GM19467 (cell line): Measurements from ENCODE around the gene HMCN2.

Source experiments
- ATAC-seq: cut with Tn5 transposase; IDR thresholded peaks from one replicate; pipeline ENCODE4 v1.9.1; 2021; ENCODE audit warnings: mild to moderate bottlenecking, moderate library complexity; ENCODE audit not compliant: unreplicated experiment

The HMCN2 gene

GRCh38 chr9:130461731-130462130 is 196.2 kb downstream of the HMCN2 start:
- no peak for ATAC-seq

- no peak for ATAC-seq
These were observed 197.4 kb downstream of the HMCN2 start for GRCh38 chr9:130462685-130463540.

- no peak for ATAC-seq
These were observed 198.5 kb downstream of the HMCN2 start for GRCh38 chr9:130463763-130464745.

GRCh38 chr9:130465383-130466096 is 200.0 kb downstream of the HMCN2 start:
- ATAC-seq, result no peak

- no peak for ATAC-seq
These were observed 201.1 kb downstream of the HMCN2 start for GRCh38 chr9:130466537-130467217.

GRCh38 chr9:130467316-130467715 is 201.8 kb downstream of the HMCN2 start:
- no peak for ATAC-seq

GRCh38 chr9:130468566-130468965 is 203.0 kb downstream of the HMCN2 start:
- ATAC-seq, result no peak

GRCh38 chr9:130470269-130470668 is 204.7 kb downstream of the HMCN2 start:
- ATAC-seq, result no peak

- no peak for ATAC-seq
These were observed 205.4 kb downstream of the HMCN2 start for GRCh38 chr9:130470950-130471349.

GRCh38 chr9:130471411-130472183 is 206.0 kb downstream of the HMCN2 start:
- no peak for ATAC-seq

GRCh38 chr9:130472184-130472705 is 206.7 kb downstream of the HMCN2 start:
- ATAC-seq, result no peak

GRCh38 chr9:130473009-130473408 is 207.4 kb downstream of the HMCN2 start:
- no peak for ATAC-seq

- no peak for ATAC-seq
These were observed 208.0 kb downstream of the HMCN2 start for GRCh38 chr9:130473566-130473965.

- no peak for ATAC-seq
These were observed 208.5 kb downstream of the HMCN2 start for GRCh38 chr9:130474106-130474505.

- ATAC-seq, result no peak
These were observed 210.7 kb downstream of the HMCN2 start for GRCh38 chr9:130476151-130476730.

- ATAC-seq, result no peak
These were observed 212.0 kb downstream of the HMCN2 start for GRCh38 chr9:130477564-130477963.

GRCh38 chr9:130478152-130478551 is 212.6 kb downstream of the HMCN2 start:
- no peak for ATAC-seq

GRCh38 chr9:130478736-130479575 is 213.4 kb downstream of the HMCN2 start:
- ATAC-seq, result no peak
